RWPE1 (cell line): Measurements from ENCODE around the gene PRIMA1.

Experiments
- CTCF ChIA-PET: fragments of 350-600 bp; sonication (Branson Sonifier 250); formaldehyde crosslinking; extraction: SDS; loops from one replicate; lab custom pipeline; 2021; lab: Yijun Ruan, JAX
- POLR2A ChIA-PET: fragments of 400-600 bp; formaldehyde crosslinking; extraction: SDS; loops from one replicate; lab custom pipeline; 2020; ENCODE audit warnings: antibody characterized with exemption; ENCODE audit not compliant: low non-redundant PET; lab: Yijun Ruan, JAX
- DNase-seq: peaks from one replicate; pipeline ENCODE4 v3.0.0; 2012; ENCODE audit warnings: low spot score
- H3K27ac ChIP-seq: fragments of 450-650 bp; 2 replicates; pipeline ENCODE4 v1.5.1; 2017
- TF ChIP-seq, protein P1 (sequence below): fragments of 450-650 bp; conservative IDR thresholded peaks from 2 replicates; pipeline ENCODE4 v1.5.1; 2017; ENCODE audit warnings: low read depth, mild to moderate bottlenecking

PRIMA1 gene

GRCh38 chr14:93674343-93674742 is 113.9 kb downstream of the PRIMA1 start:
- DNase-seq: no peak
- CTCF ChIA-PET: interaction anchor here (0.5 to 0.6 kb wide), 2 partner anchors 170 to 428 kb away, joined by 3 to 4 read pairs; no protein-coding TSS in a partner anchor
- POLR2A ChIA-PET: no interaction called here
- TF ChIP-seq, protein P1, sequence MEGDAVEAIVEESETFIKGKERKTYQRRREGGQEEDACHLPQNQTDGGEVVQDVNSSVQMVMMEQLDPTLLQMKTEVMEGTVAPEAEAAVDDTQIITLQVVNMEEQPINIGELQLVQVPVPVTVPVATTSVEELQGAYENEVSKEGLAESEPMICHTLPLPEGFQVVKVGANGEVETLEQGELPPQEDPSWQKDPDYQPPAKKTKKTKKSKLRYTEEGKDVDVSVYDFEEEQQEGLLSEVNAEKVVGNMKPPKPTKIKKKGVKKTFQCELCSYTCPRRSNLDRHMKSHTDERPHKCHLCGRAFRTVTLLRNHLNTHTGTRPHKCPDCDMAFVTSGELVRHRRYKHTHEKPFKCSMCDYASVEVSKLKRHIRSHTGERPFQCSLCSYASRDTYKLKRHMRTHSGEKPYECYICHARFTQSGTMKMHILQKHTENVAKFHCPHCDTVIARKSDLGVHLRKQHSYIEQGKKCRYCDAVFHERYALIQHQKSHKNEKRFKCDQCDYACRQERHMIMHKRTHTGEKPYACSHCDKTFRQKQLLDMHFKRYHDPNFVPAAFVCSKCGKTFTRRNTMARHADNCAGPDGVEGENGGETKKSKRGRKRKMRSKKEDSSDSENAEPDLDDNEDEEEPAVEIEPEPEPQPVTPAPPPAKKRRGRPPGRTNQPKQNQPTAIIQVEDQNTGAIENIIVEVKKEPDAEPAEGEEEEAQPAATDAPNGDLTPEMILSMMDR: no peak
- no peak overlapping the region for H3K27ac ChIP-seq

DNA sequence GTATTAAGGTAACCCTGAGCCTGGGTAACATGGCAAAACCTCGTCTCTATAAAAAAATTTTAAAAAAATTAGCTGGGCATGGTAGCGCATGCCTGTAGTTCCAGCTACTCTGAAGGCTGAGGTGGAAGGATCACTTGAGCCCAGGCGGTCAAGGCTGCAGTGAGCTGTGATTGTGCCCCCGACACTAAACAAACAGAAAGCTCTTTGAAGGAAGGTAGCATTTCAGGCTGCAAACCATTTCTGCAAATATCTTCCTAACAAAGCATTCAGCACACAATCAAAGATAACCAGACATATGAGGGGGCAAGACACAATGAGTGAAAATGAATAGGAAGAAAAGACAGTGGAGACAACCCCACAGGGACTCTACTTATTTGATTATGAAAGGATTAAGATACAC is 118.7 kb downstream of the PRIMA1 start:
- TF ChIP-seq, protein P1: no peak
- ChIA-PET CTCF (interaction anchor here (1.6 kb wide), 1 partner anchor 14 kb away, joined by 4 read pairs; no protein-coding TSS in a partner anchor), POLR2A (no interaction called here)
- no peak for DNase-seq
- no peak overlapping the region for H3K27ac ChIP-seq
